ENCODE results near the gene ATF6.

Gene ATF6

GRCh38 chr1:161838885-161839284 is 72.8 kb downstream of the ATF6 start:
- DNase-seq = no peak

GRCh38 chr1:161839591-161839990 is 73.5 kb downstream of the ATF6 start:
- DNase-seq = no peak

- no peak for DNase-seq
Measured at GRCh38 chr1:161840363-161840762, 74.2 kb downstream of the ATF6 start.

- DNase-seq = no peak
Measured at GRCh38 chr1:161843156-161843555, 77.0 kb downstream of the ATF6 start.

- DNase-seq = no peak
Measured at GRCh38 chr1:161844696-161845095, 78.6 kb downstream of the ATF6 start.

- DNase-seq = no peak
Measured at GRCh38 chr1:161848676-161849075, 82.6 kb downstream of the ATF6 start.

- no peak for DNase-seq
Measured at GRCh38 chr1:161849518-161849917, 83.4 kb downstream of the ATF6 start.

GRCh38 chr1:161855260-161855659 is 89.1 kb downstream of the ATF6 start:
- DNase-seq = no peak

- DNase-seq = no peak
Measured at GRCh38 chr1:161858271-161858670, 92.2 kb downstream of the ATF6 start.

- DNase-seq = no peak
Measured at GRCh38 chr1:161863549-161863948, 97.4 kb downstream of the ATF6 start.

GRCh38 chr1:161864577-161864976 is 98.5 kb downstream of the ATF6 start:
- no peak for DNase-seq

GRCh38 chr1:161866241-161866640 is 100.1 kb downstream of the ATF6 start:
- no peak for DNase-seq

- no peak for DNase-seq
Measured at GRCh38 chr1:161868832-161869231, 102.7 kb downstream of the ATF6 start.

GRCh38 chr1:161869291-161869690 is 103.2 kb downstream of the ATF6 start:
- no peak for DNase-seq

- DNase-seq = no peak
Measured at GRCh38 chr1:161872506-161872905, 106.4 kb downstream of the ATF6 start.

- no peak for DNase-seq
Measured at GRCh38 chr1:161879261-161879660, 113.1 kb downstream of the ATF6 start.

- no peak for DNase-seq
Measured at GRCh38 chr1:161884475-161884874, 118.4 kb downstream of the ATF6 start.

GRCh38 chr1:161885003-161885402 is 118.9 kb downstream of the ATF6 start:
- no peak for DNase-seq

GRCh38 chr1:161885759-161886158 is 119.6 kb downstream of the ATF6 start:
- no peak for DNase-seq

GRCh38 chr1:161886589-161886988 is 120.5 kb downstream of the ATF6 start:
- DNase-seq = no peak

GRCh38 chr1:161887730-161888287 is 121.7 kb downstream of the ATF6 start:
- DNase-seq = no peak

- DNase-seq = no peak
Measured at GRCh38 chr1:161890574-161890973, 124.5 kb downstream of the ATF6 start.

GRCh38 chr1:161899091-161899490 is 133.0 kb downstream of the ATF6 start:
- DNase-seq = no peak

GRCh38 chr1:161900160-161900559 is 134.0 kb downstream of the ATF6 start:
- DNase-seq = no peak

- DNase-seq = no peak
Measured at GRCh38 chr1:161902182-161902581, 136.1 kb downstream of the ATF6 start.
